Fibroblast of lung (primary cell): ENCODE data around the gene MTURN.

Experiments used
- CTCF ChIP-seq, 2 donors: IDR thresholded peaks in 1 of 2; conservative IDR thresholded peaks in 1 of 2; 1 replicate in 1 of 2; 2 replicates in 1 of 2; pipeline ENCODE4 v1.5.1; 2011 to 2012; ENCODE audit warnings: low read length in 2 of 2, control low read depth in 1 of 2, inconsistent platforms in 1 of 2, low read depth in 1 of 2, mild to moderate bottlenecking in 1 of 2
- EZH2 ChIP-seq: IDR thresholded peaks from 2 replicates; pipeline ENCODE4 v1.5.1; 2012; ENCODE audit warnings: low read length, control low read depth, mild to moderate bottlenecking; ENCODE audit errors: missing control alignments

GRCh38 chr7:30202671-30203070 lies 67.9 kb downstream of the MTURN start:
- no peak for TF ChIP-seq CTCF (conservative IDR thresholded peaks at IDR 0.05 in 1 of 2, IDR thresholded peaks at IDR 0.05 in 1 of 2; ENCODE audit: low read depth in 1 of 2, low read length in 2 of 2)
- TF ChIP-seq EZH2: no peak
